Measurements from ENCODE around the gene CYSRT1. TPM values are rescaled to one million over a fixed set of nuclear protein-coding genes. Genes with fewer than 3 reads are reported as not detected.

The CYSRT1 gene
- total RNA-seq, 2 donors from 2014 or later = 0.32 to 0.40 TPM

DNA sequence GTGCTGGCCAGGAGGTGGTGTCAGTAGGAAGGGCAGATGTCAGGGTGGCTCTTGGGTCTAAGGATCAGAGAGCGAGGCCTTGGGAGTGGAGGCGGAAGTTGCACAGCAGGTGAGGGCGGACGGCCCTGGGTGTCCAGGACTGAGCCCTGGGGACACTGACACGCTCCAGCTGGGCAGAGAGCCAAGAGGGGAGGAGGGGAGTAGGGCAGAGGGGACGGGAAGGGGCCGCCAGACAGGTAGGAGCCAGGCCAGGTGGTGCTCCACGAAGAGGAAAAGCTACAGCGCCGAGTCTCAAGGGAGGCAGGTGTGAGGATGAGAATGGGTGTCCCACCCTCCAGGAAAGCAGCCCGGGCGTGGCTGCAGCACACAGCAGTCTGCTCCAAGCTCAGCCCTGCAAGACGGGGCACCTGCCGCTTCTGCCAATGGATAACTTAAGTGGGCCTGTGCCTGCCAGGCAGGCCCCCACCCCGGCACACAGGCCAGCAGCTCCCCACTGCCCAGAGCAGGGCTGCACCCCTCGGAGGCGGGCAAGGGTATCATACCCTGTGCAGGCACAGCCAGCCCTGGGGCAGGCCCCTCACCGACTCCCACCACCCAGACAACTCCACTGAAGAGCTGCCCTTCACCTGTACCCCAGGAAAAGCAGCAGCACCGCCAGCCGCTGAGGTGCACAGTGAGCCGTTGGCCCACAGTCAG, 29.3 kb upstream of the CYSRT1 start:
- H3K27ac Mint-ChIP-seq = no peak overlapping the region
- ATAC-seq (replicated peaks) = no peak
- no peak overlapping the region for H3K4me3 Mint-ChIP-seq
- H3K27me3 Mint-ChIP-seq = no peaks in the 10 kb centered on the region
- H3K36me3 Mint-ChIP-seq (ENCODE audit: low read depth) = peaks cover 6% of the 10 kb centered on the region
- no peaks in the 10 kb centered on the region for H3K4me1 Mint-ChIP-seq
- H3K9me3 Mint-ChIP-seq = no peaks in the 10 kb centered on the region

DNA sequence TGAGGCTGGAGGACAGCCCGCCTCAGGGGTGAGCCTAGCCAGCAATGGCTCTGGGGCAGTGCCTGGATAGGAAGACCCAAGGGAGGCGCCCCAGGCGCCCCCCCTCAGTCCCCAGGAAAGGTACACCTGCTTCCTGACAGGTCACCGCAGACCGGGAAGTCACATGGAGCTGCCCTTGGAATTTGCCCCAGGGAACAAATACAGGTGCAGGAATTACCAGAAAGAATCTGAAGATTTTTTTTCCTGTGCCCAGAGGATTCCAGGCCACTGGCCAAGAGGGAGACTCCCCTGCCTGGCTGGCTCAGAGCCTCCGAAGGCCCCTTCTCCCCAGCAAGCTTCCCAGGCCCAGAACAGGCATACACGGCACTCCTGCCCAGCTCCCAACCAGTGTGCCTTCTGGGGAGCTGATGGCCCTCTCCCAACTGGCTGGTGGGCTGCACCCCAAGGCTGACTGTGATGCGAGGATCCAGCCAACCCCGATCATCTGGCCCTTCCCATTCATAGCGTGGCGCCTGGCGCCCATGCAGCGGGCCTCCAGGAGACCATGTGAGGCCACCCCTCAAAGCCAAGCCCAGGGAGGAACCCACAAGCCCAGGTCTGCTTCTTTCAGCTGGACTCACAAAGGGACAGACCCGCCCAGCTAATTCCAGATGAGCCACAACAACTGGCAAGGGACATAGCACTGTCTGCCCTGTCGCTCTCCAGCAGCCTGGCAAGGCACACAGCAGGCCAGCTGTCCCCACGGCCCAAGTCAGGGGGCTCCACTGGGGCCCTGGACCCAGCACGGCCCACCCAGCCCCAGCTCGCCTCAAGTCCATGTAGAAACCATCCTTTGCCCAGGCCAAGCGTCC, 26.7 kb upstream of the CYSRT1 start:
- Mint-ChIP-seq H3K36me3 (ENCODE audit: low read depth) (no peaks in the 10 kb centered on the region), H3K4me1 (no peaks in the 10 kb centered on the region), H3K27me3 (no peaks in the 10 kb centered on the region), H3K27ac (no peak overlapping the region), H3K9me3 (no peaks in the 10 kb centered on the region), H3K4me3 (no peak overlapping the region)
- no peak for ATAC-seq (replicated peaks)

DNA sequence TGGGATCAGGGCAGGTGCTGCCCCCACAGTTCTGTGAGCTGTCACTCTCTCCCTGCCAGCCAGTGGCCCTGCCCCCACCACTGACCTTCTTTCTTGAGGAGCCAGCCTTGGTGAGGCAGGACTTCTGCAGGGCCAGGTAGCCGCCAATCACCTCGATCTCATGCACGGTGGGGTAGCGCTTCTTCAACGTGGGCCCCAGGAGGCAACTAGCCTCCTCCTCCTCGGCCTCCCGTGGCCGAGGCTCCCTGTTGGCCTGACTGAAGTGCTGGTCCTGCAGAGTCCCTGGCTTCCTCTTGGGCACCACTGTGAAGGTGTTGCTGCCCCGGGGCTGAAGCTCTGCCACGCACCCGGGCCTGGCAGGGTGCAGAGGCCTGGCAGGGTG, 26.1 kb upstream of the CYSRT1 start:
- Mint-ChIP-seq H3K4me3 (peak overlapping the region; percentile 69), H3K9me3 (no peaks in the 10 kb centered on the region), H3K27ac (no peak overlapping the region), H3K27me3 (no peaks in the 10 kb centered on the region), H3K4me1 (no peaks in the 10 kb centered on the region), H3K36me3 (ENCODE audit: low read depth) (no peaks in the 10 kb centered on the region)
- ATAC-seq (replicated peaks) = no peak

DNA sequence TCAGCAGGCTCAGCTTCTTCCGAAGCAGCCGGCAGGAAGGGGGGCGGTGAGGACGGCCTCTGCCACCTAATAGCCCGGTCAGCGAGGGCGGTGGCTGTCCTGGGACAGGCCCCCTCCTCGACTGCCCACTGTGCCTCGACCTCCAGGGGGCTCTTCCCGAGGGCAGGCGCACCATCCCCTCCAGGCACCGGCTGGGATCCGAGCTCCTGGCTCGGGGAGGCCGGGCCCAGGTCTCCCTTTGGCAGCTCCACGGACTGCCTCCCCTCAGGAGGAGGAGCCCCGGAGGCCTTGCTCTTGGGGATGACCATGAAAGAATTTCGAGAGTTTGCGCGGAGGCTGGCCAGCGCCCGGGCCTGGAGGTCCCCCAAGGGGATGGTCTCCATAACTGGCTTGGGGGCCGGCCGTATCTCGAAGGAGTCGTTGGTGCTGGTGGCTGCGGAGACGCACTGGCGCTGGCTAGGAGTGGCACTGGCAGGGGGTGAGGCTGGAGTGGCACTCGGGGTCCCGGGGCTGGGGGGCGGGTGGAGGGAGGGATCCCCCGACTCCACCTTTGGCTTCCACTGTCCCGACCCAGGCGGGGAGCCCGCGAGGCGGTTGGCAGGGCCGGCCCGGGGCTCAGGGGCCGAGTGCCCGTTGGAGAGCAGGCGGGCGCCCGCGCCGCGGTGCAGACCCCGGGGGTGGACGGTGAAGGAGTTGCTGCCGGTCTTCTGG, 25.4 kb upstream of the CYSRT1 start:
- H3K36me3 Mint-ChIP-seq (ENCODE audit: low read depth) = no peaks in the 10 kb centered on the region
- ATAC-seq (replicated peaks) = no peak
- no peaks in the 10 kb centered on the region for H3K27me3 Mint-ChIP-seq
- peak overlapping the region; percentile 69 for H3K4me3 Mint-ChIP-seq
- H3K4me1 Mint-ChIP-seq = no peaks in the 10 kb centered on the region
- H3K27ac Mint-ChIP-seq = no peak overlapping the region
- H3K9me3 Mint-ChIP-seq = no peaks in the 10 kb centered on the region

DNA sequence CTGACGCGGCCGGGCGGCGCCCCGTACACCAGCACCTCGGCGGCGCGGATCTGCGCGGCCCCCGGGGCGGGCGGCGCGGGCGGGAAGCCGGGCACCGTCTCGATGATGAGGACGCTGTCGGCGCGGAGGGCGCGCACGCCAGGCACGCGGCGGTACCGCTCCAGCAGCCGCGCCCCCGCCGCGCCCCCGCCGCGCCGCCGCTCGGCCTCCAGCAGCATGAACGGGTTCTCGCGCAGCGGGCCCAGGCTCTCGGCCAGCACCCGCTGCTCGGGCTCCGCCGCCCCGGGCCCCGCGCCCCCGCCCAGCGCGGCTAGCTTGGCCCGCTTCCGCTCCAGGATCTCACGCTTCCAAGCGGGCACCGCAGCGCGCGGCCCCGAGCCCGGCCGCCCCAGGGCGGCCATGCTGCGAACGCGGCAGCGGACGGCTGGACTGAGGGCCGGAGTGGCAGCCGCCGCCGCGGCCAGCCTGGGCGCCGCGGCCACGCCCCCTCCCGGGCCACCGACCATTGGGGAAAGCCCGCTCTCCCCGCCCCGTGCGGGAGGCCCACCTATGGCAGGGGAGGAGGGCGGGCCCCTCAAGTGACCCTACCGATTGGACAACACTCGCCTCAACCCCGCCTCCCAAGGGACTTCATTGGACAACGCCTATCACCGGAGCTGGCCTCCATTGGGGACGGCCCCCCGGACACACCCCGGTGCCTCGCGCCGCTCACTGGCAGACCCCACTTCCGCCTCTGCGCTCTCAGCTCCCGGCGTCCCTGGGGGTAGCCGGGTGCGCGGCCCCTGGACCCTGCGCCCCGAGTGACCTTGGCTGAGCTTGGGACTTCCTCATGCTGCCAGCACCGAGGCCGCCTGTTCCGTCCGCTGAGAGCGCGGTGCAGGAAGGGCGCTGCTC, 24.4 kb upstream of the CYSRT1 start, which contains the start of gene TPRN:
Gene TPRN, minus strand, starts transcription at position 431 of the 894 bp plus-strand sequence. Its CDS starts 30 bp downstream, at position 401.
- H3K27ac Mint-ChIP-seq = peak within 1 kb of the TSS; percentile 66
- H3K27me3 Mint-ChIP-seq = no peaks in the 10 kb centered on the region
- ATAC-seq (replicated peaks) = peak; percentile 98
- no peaks in the 10 kb centered on the region for H3K36me3 Mint-ChIP-seq (ENCODE audit: low read depth)
- peak within 1 kb of the TSS; percentile 85 for H3K4me3 Mint-ChIP-seq
- no peaks in the 10 kb centered on the region for H3K4me1 Mint-ChIP-seq
- no peaks in the 10 kb centered on the region for H3K9me3 Mint-ChIP-seq

DNA sequence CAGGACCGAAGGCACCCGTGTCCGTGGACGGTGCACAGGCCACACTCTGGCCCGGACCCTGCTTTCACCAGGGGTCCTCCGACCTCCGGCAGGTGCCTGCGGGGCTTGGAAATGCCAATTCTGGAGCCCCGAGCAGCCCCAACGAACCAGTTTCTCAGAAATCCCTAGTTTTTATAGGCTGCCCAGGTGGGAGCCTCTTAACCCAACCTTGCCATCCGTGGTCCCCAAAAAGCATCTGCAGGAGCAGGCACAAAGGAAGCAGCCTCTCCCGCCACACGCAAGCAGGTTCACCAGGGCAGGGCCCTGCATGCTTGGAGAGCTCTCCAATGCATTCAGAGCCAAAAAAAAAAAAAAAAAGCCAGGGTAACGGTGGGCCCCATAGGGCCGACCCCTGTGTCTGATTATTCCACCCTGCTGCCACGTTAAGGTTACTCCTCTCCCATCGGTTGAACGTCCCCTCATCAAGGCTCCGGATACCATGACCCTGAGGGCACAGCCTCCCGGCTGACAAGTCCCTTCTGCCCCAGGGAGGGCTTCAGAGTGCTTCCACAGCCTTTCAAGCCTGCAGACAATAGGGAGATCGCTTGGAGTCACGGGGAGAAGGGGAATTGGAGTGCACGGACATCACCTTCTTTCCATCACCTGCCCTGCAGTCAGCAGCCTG, 23.6 kb upstream of the CYSRT1 start:
- Mint-ChIP-seq H3K36me3 (ENCODE audit: low read depth) (peaks cover under 1% of the 10 kb centered on the region), H3K27me3 (no peaks in the 10 kb centered on the region), H3K27ac (peak overlapping the region; percentile 66), H3K4me1 (peaks cover 1% of the 10 kb centered on the region), H3K9me3 (no peaks in the 10 kb centered on the region), H3K4me3 (peak overlapping the region; percentile 85)
- ATAC-seq (replicated peaks) = no peak

DNA sequence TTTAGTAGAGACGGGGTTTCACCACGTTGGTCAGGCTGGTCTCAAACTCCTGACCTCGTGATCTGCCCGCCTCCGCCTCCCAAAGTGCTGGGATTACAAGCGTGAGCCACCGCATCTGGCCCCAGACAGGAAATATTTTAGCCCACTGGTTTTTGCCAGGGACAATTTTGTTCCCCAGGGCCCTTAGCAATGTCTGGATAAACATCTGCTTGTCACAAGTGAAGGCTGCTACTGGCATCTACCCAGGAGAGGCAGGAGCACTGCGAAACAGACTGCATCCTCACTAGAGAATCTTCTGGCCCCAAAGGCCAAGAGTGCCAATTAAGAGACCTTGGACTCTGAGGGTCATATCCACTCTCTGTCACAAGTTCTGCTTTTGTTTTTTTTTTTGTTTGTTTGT, 22.0 kb upstream of the CYSRT1 start:
- Mint-ChIP-seq H3K27me3 (no peaks in the 10 kb centered on the region), H3K9me3 (no peaks in the 10 kb centered on the region), H3K36me3 (ENCODE audit: low read depth) (peaks cover 16% of the 10 kb centered on the region), H3K4me1 (peaks cover 15% of the 10 kb centered on the region), H3K27ac (no peak overlapping the region), H3K4me3 (peak overlapping the region; percentile 85)
- no peak for ATAC-seq (replicated peaks)

DNA sequence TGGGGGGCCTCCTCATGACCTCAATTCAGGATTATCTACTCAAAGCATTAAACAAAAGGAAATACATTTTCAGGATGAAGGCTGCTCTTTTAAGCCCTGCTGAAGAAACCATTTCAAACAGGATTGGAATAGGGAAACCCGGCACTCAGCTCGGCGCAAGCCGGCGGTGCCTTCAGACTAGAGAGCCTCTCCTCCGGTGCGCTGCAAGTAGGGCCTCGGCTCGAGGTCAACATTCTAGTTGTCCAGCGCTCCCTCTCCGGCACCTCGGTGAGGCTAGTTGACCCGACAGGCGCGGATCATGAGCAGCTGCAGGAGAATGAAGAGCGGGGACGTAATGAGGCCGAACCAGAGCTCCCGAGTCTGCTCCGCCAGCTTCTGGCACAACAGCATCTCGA, 20.2 kb upstream of the CYSRT1 start:
- H3K4me1 Mint-ChIP-seq = peaks cover 15% of the 10 kb centered on the region
- H3K4me3 Mint-ChIP-seq = peak overlapping the region; percentile 90
- H3K27me3 Mint-ChIP-seq = no peaks in the 10 kb centered on the region
- peaks cover 31% of the 10 kb centered on the region for H3K36me3 Mint-ChIP-seq (ENCODE audit: low read depth)
- peak overlapping the region; percentile 88 for H3K27ac Mint-ChIP-seq
- no peak for ATAC-seq (replicated peaks)
- no peaks in the 10 kb centered on the region for H3K9me3 Mint-ChIP-seq

DNA sequence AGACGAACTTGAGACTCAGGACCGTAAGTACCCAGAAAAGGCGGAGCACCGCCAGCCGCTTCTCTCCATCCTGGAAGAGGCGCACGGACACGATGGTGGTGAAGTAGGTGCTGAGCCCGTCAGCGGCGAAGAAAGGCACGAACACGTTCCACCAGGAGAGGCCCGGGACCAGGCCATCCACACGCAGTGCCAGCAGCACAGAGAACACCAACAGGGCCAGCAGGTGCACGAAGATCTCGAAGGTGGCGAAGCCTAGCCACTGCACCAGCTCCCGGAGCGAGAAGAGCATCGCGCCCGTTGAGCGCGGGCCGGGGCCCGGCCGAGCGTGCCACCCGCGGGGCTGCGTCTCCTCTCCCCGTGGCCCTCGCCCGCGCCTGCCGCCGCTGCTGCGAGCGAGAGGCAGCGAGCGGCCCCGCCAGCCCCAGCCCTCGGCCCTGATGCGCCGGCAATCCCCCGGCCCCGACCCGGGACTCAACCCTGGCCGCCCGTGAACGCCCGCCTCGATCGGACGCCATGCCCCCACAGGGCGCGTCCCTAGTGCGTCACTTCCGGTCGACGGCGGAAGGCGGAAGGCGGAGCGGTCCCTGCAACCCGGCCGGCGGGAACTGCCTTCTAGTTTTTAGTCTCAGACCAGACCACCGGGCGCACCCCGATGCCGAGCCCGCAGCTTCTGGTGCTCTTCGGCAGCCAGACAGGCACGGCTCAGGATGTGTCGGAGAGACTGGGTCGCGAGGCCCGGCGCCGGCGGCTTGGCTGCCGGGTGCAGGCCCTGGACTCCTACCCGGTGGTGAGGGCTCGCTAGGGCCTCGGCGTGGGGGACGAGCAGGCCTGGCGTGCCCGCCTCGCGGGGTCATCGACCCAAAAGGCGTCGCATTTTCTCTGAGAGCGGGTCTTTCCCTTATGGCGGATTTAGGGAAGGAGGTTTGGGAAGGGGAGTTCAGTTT, 19.6 kb upstream of the CYSRT1 start, which contains the start of the genes NDOR1 and TMEM203:
Gene NDOR1, plus strand, starts transcription at position 575 of the 944 bp plus-strand sequence. Its CDS starts 78 bp downstream, at position 653.
Gene TMEM203, minus strand, starts transcription at position 523 of the 944 bp plus-strand sequence. Its CDS starts 234 bp downstream, at position 289.
- peak; percentile 61 for ATAC-seq (replicated peaks)
- Mint-ChIP-seq H3K36me3 (ENCODE audit: low read depth) (peaks cover 31% of the 10 kb centered on the region), H3K9me3 (no peaks in the 10 kb centered on the region), H3K27ac (peak within 1 kb of the TSS; percentile 88), H3K4me3 (peak within 1 kb of the TSS; percentile 90), H3K4me1 (peaks cover 15% of the 10 kb centered on the region), H3K27me3 (no peaks in the 10 kb centered on the region)

DNA sequence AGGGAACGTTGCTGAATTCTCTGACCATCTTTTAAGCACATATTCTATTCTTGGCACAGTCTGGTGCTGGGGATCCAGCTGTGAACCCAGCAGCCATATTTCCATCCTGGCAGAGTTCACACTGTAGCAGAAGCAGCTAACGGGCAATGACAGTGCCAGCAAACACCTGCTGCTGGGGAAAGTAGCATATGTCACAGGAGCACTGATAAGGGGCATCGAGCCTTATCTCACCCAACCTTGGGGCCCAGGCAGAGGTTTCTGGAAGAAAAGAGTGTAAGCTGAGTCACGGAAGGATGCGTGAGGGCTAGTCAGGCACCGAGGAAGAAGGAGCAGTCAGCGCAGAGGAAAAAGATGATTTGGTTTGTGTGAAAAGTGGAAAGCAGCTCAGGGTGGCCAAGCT, 18.4 kb upstream of the CYSRT1 start:
- Mint-ChIP-seq H3K27me3 (no peaks in the 10 kb centered on the region), H3K27ac (peak overlapping the region; percentile 88), H3K9me3 (no peaks in the 10 kb centered on the region), H3K36me3 (ENCODE audit: low read depth) (peaks cover 31% of the 10 kb centered on the region), H3K4me1 (peaks cover 15% of the 10 kb centered on the region), H3K4me3 (peak overlapping the region; percentile 90)
- no peak for ATAC-seq (replicated peaks)

DNA sequence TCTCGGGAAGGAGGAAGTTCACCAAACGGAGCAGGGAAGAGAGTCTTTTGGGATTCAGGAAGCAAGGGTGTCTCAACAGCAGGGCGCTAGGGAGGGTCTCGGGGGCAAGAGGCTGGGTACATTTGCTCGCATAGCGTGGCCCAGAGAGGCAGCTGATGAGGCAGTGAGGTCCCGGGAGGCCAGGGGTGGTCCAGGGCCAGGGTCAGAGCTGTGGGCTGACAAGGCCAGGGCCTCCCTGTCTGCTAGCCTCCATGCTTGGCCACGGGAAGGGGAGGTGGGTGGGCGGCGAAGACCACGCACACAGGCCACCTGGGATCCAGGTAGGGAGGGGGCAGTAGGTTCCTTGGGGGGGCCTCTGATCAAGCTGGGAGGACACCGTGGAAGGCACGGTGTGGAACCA, 13.4 kb upstream of the CYSRT1 start:
- no peak for ATAC-seq (replicated peaks)
- no peaks in the 10 kb centered on the region for H3K27me3 Mint-ChIP-seq
- H3K4me1 Mint-ChIP-seq = peaks cover 12% of the 10 kb centered on the region
- H3K9me3 Mint-ChIP-seq = no peaks in the 10 kb centered on the region
- no peak overlapping the region for H3K4me3 Mint-ChIP-seq
- H3K36me3 Mint-ChIP-seq (ENCODE audit: low read depth) = peaks cover 28% of the 10 kb centered on the region
- H3K27ac Mint-ChIP-seq = peak overlapping the region; percentile 60

DNA sequence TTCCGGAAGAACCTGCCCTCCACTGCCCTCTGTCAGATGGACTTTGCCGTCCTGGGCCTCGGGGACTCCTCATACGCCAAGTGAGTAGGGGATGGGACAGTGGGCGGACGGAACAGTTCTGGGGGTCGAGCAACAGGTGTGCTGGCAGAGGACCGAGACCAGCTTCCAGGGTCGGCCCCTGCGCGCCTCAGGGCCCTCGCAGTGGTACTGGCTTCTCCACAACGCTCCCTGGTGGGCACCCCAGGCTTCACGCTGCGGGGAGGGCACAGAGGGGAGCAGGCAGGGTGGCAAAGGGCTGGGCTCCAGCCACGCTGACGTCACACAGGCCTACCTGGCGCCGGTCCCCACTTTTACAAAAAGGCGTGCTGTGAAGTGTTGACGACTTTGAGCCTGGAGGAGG, 12.5 kb upstream of the CYSRT1 start:
- no peak overlapping the region for H3K4me3 Mint-ChIP-seq
- H3K9me3 Mint-ChIP-seq = no peaks in the 10 kb centered on the region
- no peaks in the 10 kb centered on the region for H3K27me3 Mint-ChIP-seq
- H3K4me1 Mint-ChIP-seq = peaks cover 2% of the 10 kb centered on the region
- H3K27ac Mint-ChIP-seq = no peak overlapping the region
- no peak for ATAC-seq (replicated peaks)
- peaks cover 18% of the 10 kb centered on the region for H3K36me3 Mint-ChIP-seq (ENCODE audit: low read depth)
